Neutrophil (primary cell): ENCODE measurements around the gene APP.

Experiments used
- H3K27ac ChIP-seq: fragments of 200-600 bp; sonication (generic); 2 replicates; pipeline ENCODE4 v1.5.1; 2016; ENCODE audit warnings: mild to moderate bottlenecking, moderate library complexity
- H3K27me3 ChIP-seq: fragments of 200-600 bp; sonication (generic); 2 replicates; pipeline ENCODE4 v1.6.0; 2016; ENCODE audit warnings: mild to moderate bottlenecking
- H3K36me3 ChIP-seq: fragments of 200-600 bp; sonication (generic); 2 replicates; pipeline ENCODE4 v1.5.1; 2017
- H3K4me1 ChIP-seq, 2 experiments: fragments of 200-600 bp in 1 of 2; sonication (generic) in 1 of 2; 1 replicate in 1 of 2; 2 replicates in 1 of 2; pipeline versions ENCODE4 v1.5.1 to v1.6.1; 2013 to 2016; ENCODE audit warnings: low read depth in 1 of 2, low read length in 1 of 2, mild to moderate bottlenecking in 1 of 2, moderate library complexity in 1 of 2; ENCODE audit not compliant: control insufficient read depth in 1 of 2, insufficient read depth in 1 of 2
- H3K4me3 ChIP-seq, 2 experiments: fragments of 200-600 bp in 1 of 2; sonication (generic) in 1 of 2; 1 replicate in 1 of 2; 2 replicates in 1 of 2; pipeline ENCODE4 v1.5.1; 2013 to 2016; ENCODE audit warnings: low read depth in 1 of 2, low read length in 1 of 2, mild to moderate bottlenecking in 1 of 2, moderate library complexity in 1 of 2
- H3K9me3 ChIP-seq: fragments of 200-600 bp; sonication (generic); 2 replicates; pipeline ENCODE4 v1.5.1; 2016
- TF ChIP-seq, protein P1 (sequence below): fragments of 200-600 bp; sonication (generic); IDR thresholded peaks from 2 replicates; pipeline ENCODE4 v1.5.1; 2016; ENCODE audit warnings: antibody characterized with exemption

Gene APP

DNA sequence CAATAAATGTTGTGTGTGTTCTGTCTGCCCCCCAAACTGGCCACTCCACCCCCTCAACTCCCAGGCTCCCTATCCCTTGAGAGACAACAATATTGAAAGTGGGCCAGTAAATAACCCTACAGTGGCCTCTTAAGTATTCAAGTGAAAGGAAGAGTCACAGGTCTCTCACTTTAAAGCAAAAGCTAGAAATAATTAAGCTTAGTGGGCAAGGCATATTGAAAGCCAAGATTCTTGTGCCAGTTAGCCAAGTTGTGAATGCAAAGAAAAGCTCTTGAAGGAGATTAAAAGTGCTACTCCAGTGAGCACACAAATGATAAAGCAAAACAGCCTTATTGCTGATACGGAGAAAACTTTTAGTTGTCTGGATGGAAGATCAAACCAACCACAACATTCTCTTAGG, 277.4 kb downstream of the APP start:
- Histone ChIP-seq H3K4me1 (no peaks in the 10 kb centered on the region), H3K27ac (no peak overlapping the region), H3K36me3 (peaks cover 29% of the 10 kb centered on the region), H3K4me3 (no peak overlapping the region), H3K27me3 (no peaks in the 10 kb centered on the region), H3K9me3 (no peaks in the 10 kb centered on the region)
- TF ChIP-seq, protein P1, sequence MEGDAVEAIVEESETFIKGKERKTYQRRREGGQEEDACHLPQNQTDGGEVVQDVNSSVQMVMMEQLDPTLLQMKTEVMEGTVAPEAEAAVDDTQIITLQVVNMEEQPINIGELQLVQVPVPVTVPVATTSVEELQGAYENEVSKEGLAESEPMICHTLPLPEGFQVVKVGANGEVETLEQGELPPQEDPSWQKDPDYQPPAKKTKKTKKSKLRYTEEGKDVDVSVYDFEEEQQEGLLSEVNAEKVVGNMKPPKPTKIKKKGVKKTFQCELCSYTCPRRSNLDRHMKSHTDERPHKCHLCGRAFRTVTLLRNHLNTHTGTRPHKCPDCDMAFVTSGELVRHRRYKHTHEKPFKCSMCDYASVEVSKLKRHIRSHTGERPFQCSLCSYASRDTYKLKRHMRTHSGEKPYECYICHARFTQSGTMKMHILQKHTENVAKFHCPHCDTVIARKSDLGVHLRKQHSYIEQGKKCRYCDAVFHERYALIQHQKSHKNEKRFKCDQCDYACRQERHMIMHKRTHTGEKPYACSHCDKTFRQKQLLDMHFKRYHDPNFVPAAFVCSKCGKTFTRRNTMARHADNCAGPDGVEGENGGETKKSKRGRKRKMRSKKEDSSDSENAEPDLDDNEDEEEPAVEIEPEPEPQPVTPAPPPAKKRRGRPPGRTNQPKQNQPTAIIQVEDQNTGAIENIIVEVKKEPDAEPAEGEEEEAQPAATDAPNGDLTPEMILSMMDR = no peak

DNA sequence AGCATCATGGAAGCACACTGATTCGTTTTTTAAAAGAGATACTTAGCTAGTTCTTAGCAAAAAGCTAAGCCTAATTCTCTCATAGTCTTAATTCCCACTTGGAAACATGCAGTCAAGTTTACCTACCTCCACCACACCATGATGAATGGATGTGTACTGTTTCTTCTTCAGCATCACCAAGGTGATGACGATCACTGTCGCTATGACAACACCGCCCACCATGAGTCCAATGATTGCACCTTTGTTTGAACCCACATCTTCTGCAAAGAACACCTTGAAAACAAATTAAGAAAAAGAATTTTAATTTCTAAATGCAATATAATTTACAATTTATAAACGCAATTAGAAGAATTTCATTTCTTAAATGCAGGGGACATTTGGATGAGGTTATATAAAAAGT, 279.0 kb downstream of the APP start:
- H3K27ac ChIP-seq = no peak overlapping the region
- H3K36me3 ChIP-seq = peaks cover 30% of the 10 kb centered on the region
- no peaks in the 10 kb centered on the region for H3K27me3 ChIP-seq
- no peaks in the 10 kb centered on the region for H3K4me1 ChIP-seq
- H3K9me3 ChIP-seq = no peaks in the 10 kb centered on the region
- TF ChIP-seq, protein P1 = no peak
- no peak overlapping the region for H3K4me3 ChIP-seq

DNA sequence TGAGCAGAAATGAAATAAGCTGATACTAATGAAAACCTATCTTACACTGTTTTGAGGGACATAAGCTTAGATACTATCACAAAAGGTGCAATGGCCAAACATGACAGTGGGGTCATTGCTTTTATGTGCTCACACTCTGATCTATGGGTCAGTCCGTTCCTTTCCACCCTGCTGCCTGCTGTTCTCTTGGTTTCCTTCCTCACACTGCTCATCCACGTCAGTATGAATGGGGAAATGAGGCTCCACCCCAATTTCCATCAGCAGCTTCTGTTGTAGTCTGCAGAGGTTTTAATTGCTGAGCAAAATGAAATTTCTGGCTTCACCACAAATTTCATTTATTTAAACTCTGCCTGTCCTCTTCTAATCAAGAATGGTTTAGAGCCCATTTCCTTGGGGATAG, 280.6 kb downstream of the APP start:
- Histone ChIP-seq H3K4me1 (no peaks in the 10 kb centered on the region), H3K27me3 (no peaks in the 10 kb centered on the region), H3K4me3 (no peak overlapping the region), H3K36me3 (peaks cover 39% of the 10 kb centered on the region), H3K27ac (no peak overlapping the region), H3K9me3 (no peaks in the 10 kb centered on the region)
- TF ChIP-seq, protein P1 = no peak

DNA sequence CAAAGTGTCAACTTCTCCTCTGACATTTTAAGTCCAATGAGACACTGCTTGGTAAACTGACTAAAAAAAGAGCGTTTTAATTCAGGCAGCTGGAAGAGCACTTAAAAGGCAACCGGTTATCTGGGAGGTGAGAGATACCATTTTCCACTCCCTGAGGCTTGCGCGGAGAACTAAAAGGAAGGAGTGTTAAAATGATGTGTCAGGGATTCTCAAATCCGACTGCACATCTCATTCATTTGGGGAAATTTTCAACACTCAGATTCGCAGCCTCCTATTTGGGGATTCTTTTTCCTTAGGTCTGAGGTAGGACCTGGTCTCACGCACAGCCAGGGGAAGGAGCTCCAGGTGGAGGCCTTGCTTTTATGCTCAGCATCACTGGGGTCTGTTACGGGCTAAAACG, 281.9 kb downstream of the APP start:
- H3K4me1 ChIP-seq = no peaks in the 10 kb centered on the region
- H3K9me3 ChIP-seq = no peaks in the 10 kb centered on the region
- H3K36me3 ChIP-seq = peaks cover 40% of the 10 kb centered on the region
- TF ChIP-seq, protein P1 = no peak
- H3K27ac ChIP-seq = no peak overlapping the region
- H3K4me3 ChIP-seq = no peak overlapping the region
- no peaks in the 10 kb centered on the region for H3K27me3 ChIP-seq

DNA sequence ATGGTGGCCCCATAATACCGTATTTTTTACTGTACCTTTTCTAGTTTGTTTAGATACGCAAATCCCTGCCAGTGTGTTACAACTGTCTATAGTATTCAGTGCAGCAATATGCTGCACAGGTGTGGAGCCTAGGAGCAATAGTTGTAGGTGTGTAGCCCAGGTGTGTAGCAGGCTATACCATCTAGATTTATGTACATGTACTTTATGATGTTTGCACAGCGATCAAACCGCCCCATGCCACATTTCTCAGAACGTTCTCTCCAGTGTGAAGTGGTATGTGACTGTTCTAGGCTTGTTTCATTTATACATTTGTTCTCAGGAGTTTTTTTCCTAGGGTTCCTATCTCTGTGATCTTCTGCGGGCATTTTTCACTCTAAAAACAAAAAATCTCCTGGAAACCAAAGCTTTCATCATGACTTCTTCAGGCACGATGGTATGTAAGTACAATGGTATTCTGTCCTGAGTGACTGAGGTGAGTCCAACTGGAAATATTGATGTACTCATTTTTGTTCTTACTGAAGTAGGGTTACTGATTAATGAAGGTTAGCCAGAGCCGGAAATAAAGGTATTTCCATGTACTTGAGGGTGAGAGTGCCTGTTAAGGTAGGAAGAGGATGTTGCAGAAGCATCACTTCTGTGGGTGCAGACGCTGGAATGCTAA, 282.8 kb downstream of the APP start:
- no peaks in the 10 kb centered on the region for H3K4me1 ChIP-seq

More for the DNA sequence above, 282.8 kb downstream of the APP start:
- Histone ChIP-seq H3K9me3 (no peaks in the 10 kb centered on the region), H3K4me3 (no peak overlapping the region), H3K27me3 (no peaks in the 10 kb centered on the region), H3K27ac (no peak overlapping the region), H3K36me3 (peaks cover 45% of the 10 kb centered on the region)
- TF ChIP-seq, protein P1 = no peak
